Measurements from ENCODE around the gene CS.

GRCh38 chr12:56321027-56321426, 20.9 kb upstream of the CS start:
- TF ChIP-seq CTCF (IDR thresholded peaks at IDR 0.05): no peak
- TF ChIP-seq EZH2phosphoT487 (IDR thresholded peaks at IDR 0.05): no peak

All from neural progenitor cell (in vitro differentiated cells).